ENCODE results near the gene OR1N1.

The OR1N1 gene

DNA sequence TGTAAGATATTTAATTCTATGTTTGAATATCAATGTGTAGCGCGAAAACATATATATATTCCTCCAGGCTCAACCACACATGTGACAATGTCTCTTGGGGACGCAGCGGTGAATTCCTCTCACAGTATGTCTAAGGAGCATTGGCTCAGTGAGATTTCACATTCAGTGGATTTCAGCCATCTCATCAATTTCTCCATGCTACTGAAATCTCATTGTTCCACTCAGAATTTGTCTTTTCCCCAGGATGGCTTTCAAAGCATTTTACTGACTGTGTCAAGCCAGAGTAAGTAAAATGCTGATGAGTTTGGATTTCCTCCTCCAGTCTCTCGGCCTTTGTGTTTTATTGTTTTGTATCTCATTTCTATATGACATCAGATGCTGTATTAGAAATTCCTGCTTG, 48.0 kb downstream of the OR1N1 start:
- no peaks in the 10 kb centered on the region for H3K4me1 Mint-ChIP-seq
- no peaks in the 10 kb centered on the region for H3K36me3 Mint-ChIP-seq (ENCODE audit: low read depth)
- no peak overlapping the region for H3K4me3 Mint-ChIP-seq
- no peak overlapping the region for H3K27ac Mint-ChIP-seq
- no peak for DNase-seq
- no peak for TF ChIP-seq CTCF (IDR thresholded peaks at IDR 0.05)
- peaks cover 9% of the 10 kb centered on the region for H3K9me3 Mint-ChIP-seq
- peaks cover 5% of the 10 kb centered on the region for H3K27me3 Mint-ChIP-seq (ENCODE audit: low read depth, poor library complexity)

DNA sequence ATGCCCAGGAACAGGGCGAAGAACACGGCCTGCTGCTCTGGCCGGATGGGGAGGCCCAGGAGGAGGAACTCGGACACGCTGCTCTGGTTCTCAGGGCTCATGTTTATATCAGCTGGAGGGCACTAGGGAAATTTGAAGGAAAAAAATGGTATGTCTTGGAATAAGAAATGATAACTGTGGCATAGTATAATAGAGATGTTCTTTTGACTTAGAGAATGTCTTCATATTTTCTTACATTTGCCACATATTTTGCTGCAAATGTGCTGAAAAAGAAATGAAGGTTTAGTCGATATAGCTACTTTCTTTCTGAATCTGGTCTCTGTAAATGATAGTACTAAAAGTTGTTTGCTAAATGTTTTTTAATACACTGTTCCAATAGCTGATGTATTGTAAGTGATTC, 49.3 kb downstream of the OR1N1 start, which contains the start of gene OR1J1:
Gene OR1J1 (minus strand): TSS at position 101 of the 400 bp plus-strand sequence. CDS start 0 bp downstream, at position 101.
- H3K4me1 Mint-ChIP-seq, result no peaks in the 10 kb centered on the region
- H3K9me3 Mint-ChIP-seq, result peaks cover 9% of the 10 kb centered on the region
- no peak for TF ChIP-seq CTCF (IDR thresholded peaks at IDR 0.05)
- peaks cover 5% of the 10 kb centered on the region for H3K27me3 Mint-ChIP-seq (ENCODE audit: low read depth, poor library complexity)
- no peak within 1 kb of the TSS for H3K4me3 Mint-ChIP-seq
- no peak for DNase-seq
- H3K36me3 Mint-ChIP-seq (ENCODE audit: low read depth), result no peaks in the 10 kb centered on the region
- no peak within 1 kb of the TSS for H3K27ac Mint-ChIP-seq

DNA sequence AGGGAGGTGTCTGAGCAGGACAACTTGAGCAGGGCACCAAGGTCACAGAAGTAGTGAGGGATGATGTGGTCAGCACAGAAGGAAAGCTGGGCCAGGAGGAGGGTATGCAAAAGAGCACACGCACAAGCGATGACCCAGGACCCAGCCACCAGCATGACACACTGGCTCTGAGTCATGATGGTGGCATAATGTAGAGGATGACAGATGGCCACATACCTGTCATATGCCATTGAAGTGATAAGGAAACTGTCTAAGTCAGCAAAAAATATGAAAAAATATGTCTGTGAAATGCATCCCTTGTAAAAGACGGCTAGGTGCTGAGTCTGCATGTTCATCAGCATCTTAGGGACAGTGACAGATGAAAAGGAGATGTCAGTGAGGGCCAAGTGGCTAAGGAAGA, 49.7 kb downstream of the OR1N1 start:
- Mint-ChIP-seq H3K9me3 (peaks cover 5% of the 10 kb centered on the region), H3K27me3 (ENCODE audit: low read depth, poor library complexity) (peaks cover 5% of the 10 kb centered on the region), H3K36me3 (ENCODE audit: low read depth) (no peaks in the 10 kb centered on the region), H3K27ac (no peak overlapping the region), H3K4me1 (no peaks in the 10 kb centered on the region), H3K4me3 (no peak overlapping the region)
- DNase-seq, result no peak
- no peak for TF ChIP-seq CTCF (IDR thresholded peaks at IDR 0.05)
